C4-2B (cell line): ENCODE results near the gene PLCXD1.

Source experiments
- H3K27ac ChIP-seq: fragments of 450-650 bp; 2 replicates; pipeline ENCODE4 v1.5.1; 2017
- CTCF ChIP-seq: fragments of 450-650 bp; conservative IDR thresholded peaks from 2 replicates; pipeline ENCODE4 v1.5.1; 2017; ENCODE audit warnings: mild to moderate bottlenecking
- ZFX ChIP-seq: fragments of 450-650 bp; IDR thresholded peaks from 2 replicates; pipeline ENCODE4 v1.6.1; 2017

PLCXD1 gene

GRCh38 chrX:337331-337831, 56.2 kb downstream of the PLCXD1 start:
- no peak for TF ChIP-seq ZFX
- TF ChIP-seq CTCF = no peak
- H3K27ac ChIP-seq = no peak overlapping the region

GRCh38 chrX:338281-338835, 57.2 kb downstream of the PLCXD1 start:
- H3K27ac ChIP-seq = no peak overlapping the region
- TF ChIP-seq CTCF = no peak
- no peak for TF ChIP-seq ZFX

- TF ChIP-seq ZFX = no peak
- TF ChIP-seq CTCF = no peak
- H3K27ac ChIP-seq = no peak overlapping the region
Measured at GRCh38 chrX:338836-339400, 57.7 kb downstream of the PLCXD1 start.

- no peak for TF ChIP-seq CTCF
- TF ChIP-seq ZFX = no peak
- no peak overlapping the region for H3K27ac ChIP-seq
Measured at GRCh38 chrX:340121-340520, 58.9 kb downstream of the PLCXD1 start.

- TF ChIP-seq ZFX (no peak), CTCF (no peak)
- H3K27ac ChIP-seq = no peak overlapping the region
Measured at GRCh38 chrX:340641-341423, 59.7 kb downstream of the PLCXD1 start.

GRCh38 chrX:341541-342101, 60.4 kb downstream of the PLCXD1 start:
- no peak for TF ChIP-seq CTCF
- no peak for TF ChIP-seq ZFX
- H3K27ac ChIP-seq = no peak overlapping the region

- H3K27ac ChIP-seq = no peak overlapping the region
- no peak for TF ChIP-seq CTCF
- TF ChIP-seq ZFX = no peak
Measured at GRCh38 chrX:344371-344901, 63.3 kb downstream of the PLCXD1 start.
